Neural progenitor cell (in vitro differentiated cells): ENCODE data around the gene C15orf61.

Experiments
- EZH2 ChIP-seq: fragments of 200-600 bp; sonication (generic); IDR thresholded peaks from 2 replicates; pipeline ENCODE4 v1.6.1; 2017; ENCODE audit warnings: antibody characterized with exemption, mild to moderate bottlenecking, moderate library complexity
- EZH2phosphoT487 ChIP-seq: fragments of 200-600 bp; sonication (generic); IDR thresholded peaks from 2 replicates; pipeline ENCODE4 v1.6.1; 2017; ENCODE audit warnings: antibody characterized with exemption
- TF ChIP-seq, protein P1 (sequence below): fragments of 200-600 bp; sonication (generic); IDR thresholded peaks from 2 replicates; pipeline ENCODE4 v1.5.1; 2017; ENCODE audit warnings: antibody characterized with exemption, mild to moderate bottlenecking

DNA sequence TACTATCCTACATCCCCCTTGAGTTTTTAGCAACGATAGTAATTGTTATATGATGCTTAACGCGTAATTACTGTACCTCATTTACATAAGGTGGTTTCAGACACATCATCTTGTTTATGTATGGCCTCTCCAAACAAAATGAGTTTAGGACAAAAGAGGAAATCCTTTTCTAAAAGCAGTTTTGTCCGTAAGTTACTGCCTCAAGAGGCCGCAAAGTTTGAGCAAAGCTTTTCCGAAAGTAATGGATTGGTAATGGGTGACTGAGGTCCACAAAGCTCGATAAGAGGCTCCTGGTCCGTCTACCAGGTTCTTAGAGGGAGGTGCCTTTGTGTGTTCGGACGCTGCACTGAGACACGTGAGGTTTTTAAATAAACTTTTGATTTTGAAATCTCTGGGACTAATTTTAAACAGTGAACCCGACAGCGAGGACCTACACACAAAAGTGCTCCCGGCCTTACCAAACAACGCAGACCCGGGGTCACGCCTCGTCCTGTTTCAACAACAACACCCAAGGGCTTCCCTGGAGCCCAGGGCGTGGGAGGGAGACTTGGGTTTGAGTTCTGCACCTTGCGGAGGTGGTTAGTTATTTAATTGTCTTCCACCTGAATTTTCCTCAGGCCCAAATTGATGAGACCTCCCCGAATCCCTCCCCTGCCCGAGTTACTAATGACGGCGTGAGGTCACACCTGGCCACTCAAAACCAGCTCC is 456 bp upstream of the C15orf61 start:
- TF ChIP-seq EZH2 (no peak), EZH2phosphoT487 (no peak)
- TF ChIP-seq, protein P1, sequence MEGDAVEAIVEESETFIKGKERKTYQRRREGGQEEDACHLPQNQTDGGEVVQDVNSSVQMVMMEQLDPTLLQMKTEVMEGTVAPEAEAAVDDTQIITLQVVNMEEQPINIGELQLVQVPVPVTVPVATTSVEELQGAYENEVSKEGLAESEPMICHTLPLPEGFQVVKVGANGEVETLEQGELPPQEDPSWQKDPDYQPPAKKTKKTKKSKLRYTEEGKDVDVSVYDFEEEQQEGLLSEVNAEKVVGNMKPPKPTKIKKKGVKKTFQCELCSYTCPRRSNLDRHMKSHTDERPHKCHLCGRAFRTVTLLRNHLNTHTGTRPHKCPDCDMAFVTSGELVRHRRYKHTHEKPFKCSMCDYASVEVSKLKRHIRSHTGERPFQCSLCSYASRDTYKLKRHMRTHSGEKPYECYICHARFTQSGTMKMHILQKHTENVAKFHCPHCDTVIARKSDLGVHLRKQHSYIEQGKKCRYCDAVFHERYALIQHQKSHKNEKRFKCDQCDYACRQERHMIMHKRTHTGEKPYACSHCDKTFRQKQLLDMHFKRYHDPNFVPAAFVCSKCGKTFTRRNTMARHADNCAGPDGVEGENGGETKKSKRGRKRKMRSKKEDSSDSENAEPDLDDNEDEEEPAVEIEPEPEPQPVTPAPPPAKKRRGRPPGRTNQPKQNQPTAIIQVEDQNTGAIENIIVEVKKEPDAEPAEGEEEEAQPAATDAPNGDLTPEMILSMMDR, result no peak
